ENCODE results near the gene PLSCR4.
"Not testable (repeated sequence)": the region's sequence is repeated elsewhere in the genome, so short reads cannot be mapped to it uniquely, and the experiment has no call there.

Gene PLSCR4

GRCh38 chr3:146246526-146246925 is 4.4 kb downstream of the PLSCR4 start:
- no peak for DNase-seq

GRCh38 chr3:146243559-146243958 is 7.3 kb downstream of the PLSCR4 start:
- no peak for DNase-seq

GRCh38 chr3:146241523-146242240 is 9.2 kb downstream of the PLSCR4 start:
- no peak for DNase-seq

DNA sequence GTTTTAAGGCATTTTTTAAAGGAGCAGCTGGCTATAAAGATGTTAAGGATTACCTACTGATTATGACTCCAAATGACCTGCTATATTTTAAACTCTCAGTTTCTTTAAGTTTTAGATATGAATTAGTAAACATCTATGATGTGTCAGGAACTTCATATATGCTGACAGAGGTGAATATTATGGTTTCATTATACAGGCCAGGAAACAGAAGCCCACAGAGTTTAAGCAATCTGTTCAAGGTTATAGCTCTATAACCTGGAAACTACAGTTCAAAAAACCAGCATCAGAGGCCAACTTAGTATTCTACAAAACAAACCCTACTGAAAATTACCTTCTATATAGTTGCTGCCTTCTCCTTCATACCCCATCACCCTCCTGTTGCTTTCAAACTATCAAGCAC is 17.4 kb downstream of the PLSCR4 start:
- no peak for DNase-seq

DNA sequence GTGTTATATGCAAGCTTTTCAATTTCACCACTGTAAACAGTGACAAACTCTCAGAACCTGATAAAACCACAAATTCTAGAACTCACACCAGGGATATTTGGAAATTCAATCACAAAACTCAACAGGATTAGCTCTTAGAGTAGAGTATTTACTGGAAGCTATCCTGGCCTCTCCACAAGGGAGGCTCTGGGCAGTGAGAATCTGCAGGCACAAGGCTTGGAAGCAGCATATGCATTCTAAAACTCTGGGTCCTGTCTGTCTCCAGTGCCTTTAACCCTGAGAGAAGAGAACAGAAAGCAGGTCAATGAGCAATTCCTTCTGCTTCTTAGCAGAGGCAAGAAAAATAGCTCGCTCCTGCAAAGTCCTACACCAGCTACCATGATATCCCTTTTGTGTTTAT is 23.4 kb downstream of the PLSCR4 start:
- DNase-seq = no peak

DNA sequence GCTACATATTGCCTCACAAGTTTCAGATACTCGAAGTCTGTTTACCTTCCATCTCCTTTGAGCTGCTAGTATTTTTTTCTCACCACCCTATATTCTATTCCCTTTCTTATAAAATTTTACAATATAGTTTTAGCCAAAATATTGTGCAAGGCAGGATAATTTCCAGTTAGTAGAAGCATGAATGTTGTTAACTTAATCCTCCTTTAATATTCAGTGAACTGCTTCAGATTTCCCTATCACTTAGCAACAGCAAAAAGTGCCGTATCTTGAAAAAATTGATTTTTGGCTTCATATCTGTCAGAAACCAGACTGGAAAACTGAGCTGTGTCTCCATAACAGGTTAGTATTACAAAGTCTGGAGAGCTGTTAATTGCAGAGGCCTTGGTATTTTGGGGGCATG is 24.0 kb downstream of the PLSCR4 start:
- no peak for DNase-seq

GRCh38 chr3:146225458-146225857 is 25.4 kb downstream of the PLSCR4 start:
- not testable (repeated sequence) for DNase-seq

- no peak for DNase-seq
Observed at GRCh38 chr3:146223401-146224373, 27.2 kb downstream of the PLSCR4 start.

DNA sequence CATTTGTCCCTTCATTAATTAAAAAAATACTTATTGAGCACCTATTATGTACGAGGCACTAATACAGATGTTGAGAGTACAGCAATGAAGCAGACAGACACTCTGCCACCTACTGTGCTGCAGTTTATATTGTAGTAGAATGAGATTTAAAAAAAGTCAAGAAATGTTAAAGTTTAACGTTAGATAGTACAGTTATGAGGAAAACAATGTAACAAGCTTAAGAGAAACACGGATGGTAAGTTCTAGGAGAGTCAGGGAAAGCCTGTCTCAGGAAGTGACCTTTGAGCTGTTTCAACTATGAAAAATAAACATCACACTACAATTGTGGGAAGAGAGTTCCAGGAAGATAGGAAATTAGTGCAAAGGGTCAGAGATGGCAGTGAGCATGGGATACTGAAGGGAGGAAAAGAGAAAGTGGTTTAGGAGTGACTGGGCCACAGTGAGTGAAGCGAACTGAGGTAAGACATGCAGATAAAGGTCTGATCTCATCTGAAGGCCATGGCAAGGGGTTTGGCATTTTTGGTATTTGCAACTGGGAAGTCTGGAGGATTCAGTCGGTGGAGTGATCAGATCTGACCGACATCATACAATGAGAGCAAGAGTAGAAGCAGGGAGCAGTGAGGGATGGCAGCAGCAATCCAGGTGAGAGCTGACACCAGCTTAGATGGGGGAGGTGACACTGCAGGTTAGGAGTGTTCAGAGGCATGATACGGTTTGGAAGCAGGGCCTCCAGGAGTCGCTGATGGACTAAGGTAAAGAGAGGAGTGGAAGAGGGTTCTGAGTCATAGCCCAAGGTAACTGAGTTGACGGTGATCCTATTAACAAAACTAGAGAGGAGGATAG is 28.5 kb downstream of the PLSCR4 start:
- no peak for DNase-seq

DNA sequence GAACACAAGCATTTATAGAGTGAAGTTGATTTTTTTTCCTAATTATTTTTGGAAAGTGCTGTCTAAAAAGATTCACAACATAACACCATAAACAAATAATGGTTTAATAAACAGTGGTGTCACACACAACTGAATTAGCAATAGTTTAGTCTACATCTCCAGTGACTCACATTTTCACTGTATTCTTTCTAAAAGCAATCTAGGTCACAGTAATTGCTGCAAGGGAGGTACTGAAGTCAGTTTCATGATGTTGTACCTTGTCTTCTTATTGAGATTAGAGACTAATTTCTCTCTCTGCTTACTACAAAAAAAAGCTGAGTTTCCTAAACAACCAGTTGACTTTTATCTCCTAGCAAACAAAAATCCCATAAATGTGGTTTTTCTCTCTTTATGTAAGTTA is 29.6 kb downstream of the PLSCR4 start:
- no peak for DNase-seq

- peak; percentile 24 for DNase-seq
Observed at GRCh38 chr3:146218880-146219866, 31.7 kb downstream of the PLSCR4 start.

GRCh38 chr3:146217324-146217723 is 33.6 kb downstream of the PLSCR4 start:
- no peak for DNase-seq

- no peak for DNase-seq
Observed at GRCh38 chr3:146214493-146214892, 36.4 kb downstream of the PLSCR4 start.

- no peak for DNase-seq
Observed at GRCh38 chr3:146209371-146209770, 41.5 kb downstream of the PLSCR4 start.

GRCh38 chr3:146203776-146204175 is 47.1 kb downstream of the PLSCR4 start:
- DNase-seq = no peak

- no peak for DNase-seq
Observed at GRCh38 chr3:146200461-146201220, 50.3 kb downstream of the PLSCR4 start.

- DNase-seq = no peak
Observed at GRCh38 chr3:146199762-146200161, 51.1 kb downstream of the PLSCR4 start.

GRCh38 chr3:146196789-146197188 is 54.1 kb downstream of the PLSCR4 start:
- no peak for DNase-seq

DNA sequence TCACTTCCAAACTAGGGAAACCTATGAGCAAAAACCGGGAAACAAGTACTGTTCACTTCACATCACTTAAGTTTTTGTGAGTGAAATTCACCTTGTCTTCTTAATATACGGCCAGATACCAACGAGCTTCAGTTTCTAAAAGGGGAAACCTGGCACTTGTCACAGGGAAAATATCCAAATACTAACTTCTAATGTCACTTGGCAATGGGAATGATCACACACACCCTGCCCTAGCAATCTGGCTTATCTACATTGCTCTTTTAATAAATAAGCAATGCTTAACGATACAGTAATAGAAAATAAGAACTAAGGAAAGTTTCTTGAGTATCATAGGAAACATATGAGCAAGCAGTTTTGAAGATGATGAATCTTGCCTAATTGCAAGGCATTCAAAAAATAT is 55.3 kb downstream of the PLSCR4 start:
- DNase-seq = no peak

- DNase-seq = no peak
Observed at GRCh38 chr3:146195030-146195429, 55.9 kb downstream of the PLSCR4 start.

GRCh38 chr3:146191051-146191450 is 59.9 kb downstream of the PLSCR4 start:
- DNase-seq = no peak

Measured in CD4-positive, alpha-beta T cell treated with Interleukin-4 for 4 hours (primary cell).